ENCODE measurements around the gene ZNF711. TPM values are rescaled to one million over a fixed set of nuclear protein-coding genes. Genes with fewer than 3 reads are reported as not detected.

The ZNF711 gene
- 9.9 and 10.3 TPM in 2 replicates for total RNA-seq

- TF ChIP-seq, protein P1, sequence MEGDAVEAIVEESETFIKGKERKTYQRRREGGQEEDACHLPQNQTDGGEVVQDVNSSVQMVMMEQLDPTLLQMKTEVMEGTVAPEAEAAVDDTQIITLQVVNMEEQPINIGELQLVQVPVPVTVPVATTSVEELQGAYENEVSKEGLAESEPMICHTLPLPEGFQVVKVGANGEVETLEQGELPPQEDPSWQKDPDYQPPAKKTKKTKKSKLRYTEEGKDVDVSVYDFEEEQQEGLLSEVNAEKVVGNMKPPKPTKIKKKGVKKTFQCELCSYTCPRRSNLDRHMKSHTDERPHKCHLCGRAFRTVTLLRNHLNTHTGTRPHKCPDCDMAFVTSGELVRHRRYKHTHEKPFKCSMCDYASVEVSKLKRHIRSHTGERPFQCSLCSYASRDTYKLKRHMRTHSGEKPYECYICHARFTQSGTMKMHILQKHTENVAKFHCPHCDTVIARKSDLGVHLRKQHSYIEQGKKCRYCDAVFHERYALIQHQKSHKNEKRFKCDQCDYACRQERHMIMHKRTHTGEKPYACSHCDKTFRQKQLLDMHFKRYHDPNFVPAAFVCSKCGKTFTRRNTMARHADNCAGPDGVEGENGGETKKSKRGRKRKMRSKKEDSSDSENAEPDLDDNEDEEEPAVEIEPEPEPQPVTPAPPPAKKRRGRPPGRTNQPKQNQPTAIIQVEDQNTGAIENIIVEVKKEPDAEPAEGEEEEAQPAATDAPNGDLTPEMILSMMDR (IDR thresholded peaks at IDR 0.05; ENCODE audit: insufficient read depth, low read length, poor library complexity, severe bottlenecking): no peak
- Histone ChIP-seq H3K36me3 (ENCODE audit: control insufficient read depth, insufficient read depth, low read length) (no peaks in the 10 kb centered on the region), H3K27me3 (ENCODE audit: control insufficient read depth, insufficient read depth, low read length) (no peaks in the 10 kb centered on the region), H3K4me3 (ENCODE audit: low read depth, low read length) (peak within 1 kb of the TSS; percentile 80)
- no peak for DNase-seq (ENCODE audit: low read depth)
These were observed at the start of gene ZNF711, which contains the start of gene SATL1 for GRCh38 chrX:85243761-85244449. Gene ZNF711, plus strand, starts transcription at chrX:85243991. Its CDS starts 3,582 bp downstream, at chrX:85247573. Gene SATL1, minus strand, starts transcription at chrX:85243779. Its CDS starts 134,811 bp downstream, at chrX:85108968.

DNA sequence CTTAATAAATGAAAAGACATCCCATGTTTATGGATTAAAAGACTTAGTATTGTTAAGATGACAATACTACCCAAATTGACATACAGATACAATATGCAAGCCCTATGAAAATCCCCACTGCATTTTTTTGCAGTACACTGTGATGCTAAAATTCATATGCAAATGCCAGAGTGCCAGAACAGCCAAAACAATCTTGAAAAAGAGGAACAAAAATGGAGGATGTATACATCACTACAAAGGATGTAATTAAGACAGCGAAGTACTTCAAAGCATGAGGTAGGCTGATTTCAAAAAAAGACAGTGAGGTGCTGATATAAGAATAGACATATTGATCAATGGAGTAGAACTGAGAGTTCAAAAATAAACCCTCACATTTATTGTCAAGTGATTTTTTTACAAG is 47.5 kb upstream of the ZNF711 start:
- H3K27me3 ChIP-seq (ENCODE audit: control insufficient read depth, insufficient read depth, low read length): no peaks in the 10 kb centered on the region
- DNase-seq (ENCODE audit: low read depth): no peak
- TF ChIP-seq, protein P1 (IDR thresholded peaks at IDR 0.05; ENCODE audit: insufficient read depth, low read length, poor library complexity, severe bottlenecking): no peak
- no peaks in the 10 kb centered on the region for H3K36me3 ChIP-seq (ENCODE audit: control insufficient read depth, insufficient read depth, low read length)
- no peak overlapping the region for H3K4me3 ChIP-seq (ENCODE audit: low read depth, low read length)

DNA sequence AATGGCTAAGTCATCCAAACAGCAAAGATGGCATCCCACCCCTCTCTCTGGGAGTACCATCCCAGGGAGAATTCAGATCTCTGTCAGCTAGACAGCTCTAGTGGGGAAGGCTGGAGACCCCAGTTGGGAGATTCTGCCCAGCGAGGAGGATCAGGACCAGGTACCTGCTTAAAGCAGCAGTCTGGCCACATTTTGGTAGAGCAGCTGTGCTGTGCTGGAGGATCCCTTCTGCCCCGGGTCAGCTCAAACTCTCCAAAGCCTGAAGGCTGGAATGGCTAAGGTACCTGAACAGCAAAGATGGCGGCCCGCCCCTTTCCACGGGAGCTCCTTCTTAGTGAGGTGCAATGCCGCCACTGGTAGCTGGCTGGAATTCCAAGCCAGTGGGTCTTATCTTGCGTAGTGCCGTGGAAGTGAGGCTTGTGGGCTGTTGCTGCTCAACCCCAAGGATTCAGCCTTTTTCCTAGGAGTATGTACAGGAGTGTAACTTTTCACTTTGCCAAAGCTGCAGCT is 40.3 kb upstream of the ZNF711 start:
- TF ChIP-seq, protein P1 (IDR thresholded peaks at IDR 0.05; ENCODE audit: insufficient read depth, low read length, poor library complexity, severe bottlenecking): no peak
- no peak overlapping the region for H3K4me3 ChIP-seq (ENCODE audit: low read depth, low read length)
- no peak for DNase-seq (ENCODE audit: low read depth)
- no peaks in the 10 kb centered on the region for H3K36me3 ChIP-seq (ENCODE audit: control insufficient read depth, insufficient read depth, low read length)
- no peaks in the 10 kb centered on the region for H3K27me3 ChIP-seq (ENCODE audit: control insufficient read depth, insufficient read depth, low read length)

- H3K4me3 ChIP-seq (ENCODE audit: low read depth, low read length): no peak overlapping the region
- TF ChIP-seq, protein P1 (IDR thresholded peaks at IDR 0.05; ENCODE audit: insufficient read depth, low read length, poor library complexity, severe bottlenecking): no peak
- H3K36me3 ChIP-seq (ENCODE audit: control insufficient read depth, insufficient read depth, low read length): no peaks in the 10 kb centered on the region
- no peaks in the 10 kb centered on the region for H3K27me3 ChIP-seq (ENCODE audit: control insufficient read depth, insufficient read depth, low read length)
- DNase-seq (ENCODE audit: low read depth): no peak
These were observed 29.8 kb upstream of the ZNF711 start for GRCh38 chrX:85213792-85214530.

DNA sequence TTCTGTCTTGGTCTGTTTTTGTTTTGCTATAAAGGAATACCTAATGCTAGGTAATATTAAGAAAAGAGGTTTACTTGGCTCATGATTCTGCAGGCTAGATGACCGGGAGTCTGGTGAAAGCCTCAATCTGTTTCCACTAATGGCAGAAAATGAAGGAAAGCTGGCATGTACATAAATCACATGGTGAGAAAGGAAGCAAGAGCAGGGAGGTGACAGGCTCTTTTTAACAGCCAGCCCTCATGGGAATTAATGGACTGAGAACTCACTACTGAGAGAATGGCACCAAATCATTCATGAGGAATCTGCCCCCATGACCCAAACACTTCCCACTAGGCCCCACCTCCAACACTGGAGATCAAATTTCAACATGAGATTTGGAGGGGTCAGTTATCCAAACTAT is 27.8 kb upstream of the ZNF711 start:
- TF ChIP-seq, protein P1 (IDR thresholded peaks at IDR 0.05; ENCODE audit: insufficient read depth, low read length, poor library complexity, severe bottlenecking): no peak
- Histone ChIP-seq H3K4me3 (ENCODE audit: low read depth, low read length) (no peak overlapping the region), H3K36me3 (ENCODE audit: control insufficient read depth, insufficient read depth, low read length) (no peaks in the 10 kb centered on the region), H3K27me3 (ENCODE audit: control insufficient read depth, insufficient read depth, low read length) (no peaks in the 10 kb centered on the region)
- no peak for DNase-seq (ENCODE audit: low read depth)
